IMR-90 (cell line): ENCODE measurements around the gene KIAA0232. TPM values are rescaled to one million over a fixed set of nuclear protein-coding genes. Genes with fewer than 3 reads are reported as not detected.

Experiments used
- ATAC-seq: fragments of 200-7000 bp; cut with Tn5 transposase; 2 replicates; pipeline ENCODE4 v1.9.1; 2020; ENCODE audit warnings: low read depth, mild to moderate bottlenecking, moderate library complexity
- BruUV-seq: library from RNA; stranded (reverse); fragments of 400-500 nt; replicated peaks from 2 replicates; lab custom pipeline; 2021; lab: Mats Ljungman, UMichigan
- CTCF ChIA-PET: fragments of 300-600 bp; formaldehyde crosslinking; extraction: SDS; loops from one replicate; lab custom pipeline; 2021; ENCODE audit warnings: antibody characterized with exemption; lab: Yijun Ruan, JAX
- POLR2A ChIA-PET: fragments of 300-600 bp; sonication (Branson Sonifier 250); formaldehyde crosslinking; loops from one replicate; lab custom pipeline; 2022; ENCODE audit warnings: antibody characterized with exemption; ENCODE audit not compliant: unreplicated experiment; lab: Charles Lee
- DNase-seq: peaks from one replicate; pipeline ENCODE4 v3.0.0; 2013
- H2AFZ ChIP-seq: replicated peaks from 2 replicates; pipeline ENCODE3; 2013; ENCODE audit warnings: low read length, mild to moderate bottlenecking; ENCODE audit not compliant: poor library complexity
- H2AK5ac ChIP-seq: 2 replicates; pipeline ENCODE4 v1.6.1; 2013; ENCODE audit warnings: low read depth, low read length, inconsistent platforms
- H2AK9ac ChIP-seq: replicated peaks from 2 replicates; pipeline ENCODE3; 2013; ENCODE audit warnings: mild to moderate bottlenecking, low read depth, low read length, moderate library complexity; ENCODE audit not compliant: poor library complexity
- H2BK120ac ChIP-seq: 2 replicates; pipeline ENCODE4 v1.6.1; 2013; ENCODE audit warnings: low read depth, low read length, inconsistent platforms
- H2BK15ac ChIP-seq: 3 replicates; pipeline ENCODE4 v1.6.1; 2013; ENCODE audit warnings: low read depth, low read length, inconsistent platforms
- H2BK20ac ChIP-seq: 2 replicates; pipeline ENCODE4 v1.6.1; 2013; ENCODE audit warnings: low read depth, mild to moderate bottlenecking, inconsistent platforms, low read length, moderate library complexity
- H2BK5ac ChIP-seq: 2 replicates; pipeline ENCODE4 v1.6.1; 2013; ENCODE audit warnings: mild to moderate bottlenecking, low read depth, low read length, inconsistent platforms; ENCODE audit not compliant: poor library complexity, severe bottlenecking
- H3K14ac ChIP-seq: replicated peaks from 2 replicates; pipeline ENCODE4 v1.6.1; 2013; ENCODE audit warnings: low read depth, low read length, inconsistent platforms
- H3K18ac ChIP-seq: 2 replicates; pipeline ENCODE4 v1.6.1; 2013; ENCODE audit warnings: low read depth, low read length, control low read depth
- H3K23ac ChIP-seq: 2 replicates; pipeline ENCODE4 v1.6.1; 2013; ENCODE audit warnings: low read depth, low read length, inconsistent platforms
- H3K27ac ChIP-seq: 2 replicates; pipeline ENCODE4 v1.5.1; 2013; ENCODE audit warnings: mild to moderate bottlenecking, control low read depth, low read length; ENCODE audit not compliant: insufficient read depth
- H3K27me3 ChIP-seq: 2 replicates; pipeline ENCODE4 v1.6.1; 2013; ENCODE audit warnings: low read length; ENCODE audit not compliant: control insufficient read depth, insufficient read depth
- H3K36me3 ChIP-seq: 2 replicates; pipeline ENCODE4 v1.6.1; 2013; ENCODE audit warnings: low read length, mixed read lengths; ENCODE audit not compliant: control insufficient read depth, insufficient read depth
- H3K4ac ChIP-seq: 2 replicates; pipeline ENCODE4 v1.6.1; 2013; ENCODE audit warnings: low read depth, low read length, inconsistent platforms
- H3K4me1 ChIP-seq: 2 replicates; pipeline ENCODE4 v1.6.1; 2013; ENCODE audit warnings: low read length, mixed read lengths; ENCODE audit not compliant: control insufficient read depth, insufficient read depth
- H3K4me2 ChIP-seq: 2 replicates; pipeline ENCODE4 v1.6.1; 2013; ENCODE audit warnings: low read depth, mild to moderate bottlenecking, control low read depth, low read length, moderate library complexity
- H3K4me3 ChIP-seq: 2 replicates; pipeline ENCODE4 v1.5.1; 2013; ENCODE audit warnings: low read depth, mild to moderate bottlenecking, control low read depth, low read length, moderate library complexity; ENCODE audit not compliant: insufficient read depth
- H3K56ac ChIP-seq: 2 replicates; pipeline ENCODE4 v1.6.1; 2013; ENCODE audit warnings: low read length, inconsistent platforms; ENCODE audit not compliant: insufficient read depth; ENCODE audit errors: extremely low read depth
- H3K79me1 ChIP-seq, 2 experiments: 2 replicates each; pipeline ENCODE4 v1.6.1; 2013; ENCODE audit warnings: low read length in 2 of 2, inconsistent platforms in 1 of 2, low read depth in 1 of 2
- H3K9ac ChIP-seq: 2 replicates; pipeline ENCODE4 v1.6.1; 2013; ENCODE audit warnings: low read depth, low read length, control low read depth
- H3K9me1 ChIP-seq: 2 replicates; pipeline ENCODE4 v1.6.1; 2013; ENCODE audit warnings: low read length, inconsistent platforms; ENCODE audit not compliant: insufficient read depth
- H3K9me3 ChIP-seq: 2 replicates; pipeline ENCODE4 v1.6.1; 2013; ENCODE audit warnings: low read length; ENCODE audit not compliant: control insufficient read depth, insufficient read depth
- H4K20me1 ChIP-seq: 2 replicates; pipeline ENCODE4 v1.6.1; 2013; ENCODE audit warnings: low read length, inconsistent platforms; ENCODE audit not compliant: insufficient read depth
- H4K5ac ChIP-seq: 2 replicates; pipeline ENCODE4 v1.6.1; 2013; ENCODE audit warnings: mild to moderate bottlenecking, low read depth, low read length, control low read depth
- H4K8ac ChIP-seq, 2 experiments: 2 replicates each; pipeline ENCODE4 v1.6.1; 2013; ENCODE audit warnings: low read depth in 2 of 2, low read length in 2 of 2, control low read depth in 1 of 2, inconsistent platforms in 1 of 2
- H4K91ac ChIP-seq: 2 replicates; pipeline ENCODE4 v1.6.1; 2013; ENCODE audit warnings: low read depth, low read length, inconsistent platforms; ENCODE audit not compliant: insufficient read depth
- MAZ ChIP-seq: IDR thresholded peaks from 2 replicates; pipeline ENCODE4 v1.6.1; 2012; ENCODE audit warnings: low read depth, mild to moderate bottlenecking, low read length, improper control_type of control experiment, moderate library complexity, borderline replicate concordance
- POLR2A ChIP-seq: IDR thresholded peaks from 2 replicates; pipeline ENCODE4 v1.6.1; 2012; ENCODE audit warnings: mild to moderate bottlenecking, low read depth, low read length
- RCOR1 ChIP-seq: IDR thresholded peaks from 2 replicates; pipeline ENCODE4 v1.6.1; 2012; ENCODE audit warnings: mild to moderate bottlenecking, low read length, improper control_type of control experiment; ENCODE audit not compliant: insufficient replicate concordance
- WGBS, 2 experiments: methylation state at CpG; one replicate each; pipeline versions ENCODE4 v1.1.5 to v1.1.7; 2013; ENCODE audit warnings: missing lambda C conversion rate in 2 of 2; ENCODE audit not compliant: insufficient read length in 1 of 2; ENCODE audit errors: extremely low coverage in 2 of 2; 5-methylcytosine and 5-hydroxymethylcytosine counted together
- dilution Hi-C: fragments of 300-500 bp; cut with HindIII; formaldehyde crosslinking; loops from one replicate; pipeline ENCODE4 v1.14.3; 2018; ENCODE audit warnings: low sequenced_read_pairs; ENCODE audit not compliant: unreplicated experiment
- in situ Hi-C: fragments of 300-500 bp; cut with MboI; formaldehyde crosslinking; loops from 3 replicates; pipeline ENCODE4 v1.14.3; 2019; ENCODE audit warnings: low sequenced_read_pairs, inconsistent platforms, mixed read lengths
- intact Hi-C: fragments of 100-400 bp; cut with micrococcal nuclease; formaldehyde crosslinking; loops from 2 replicates; pipeline ENCODE4 v1.10.0; 2022
- polyA plus RNA-seq, 3 experiments: library from polyadenylated mRNA; depleted of rRNA; stranded (reverse); fragments of >200 nt; gene quantifications; 2 replicates each; pipeline ENCODE4 v1.2.3, GENCODE V29; 2012; ENCODE audit warnings: low replicate concordance in 1 of 3
- total RNA-seq: library from RNA; depleted of rRNA; stranded (reverse); fragments of >200 nt; gene quantifications from 2 replicates; pipeline ENCODE4 v1.2.3, GENCODE V29; 2012
- TF ChIP-seq, protein P1 (sequence below): conservative IDR thresholded peaks from 2 replicates; pipeline ENCODE4 v1.5.1; 2012; ENCODE audit warnings: mild to moderate bottlenecking, low read depth, low read length, improper control_type of control experiment

Gene KIAA0232
- total and polyA plus RNA-seq, 2 of the 4 experiments (the other 2 are of a cell fraction): 6.8 to 19.5 TPM

DNA sequence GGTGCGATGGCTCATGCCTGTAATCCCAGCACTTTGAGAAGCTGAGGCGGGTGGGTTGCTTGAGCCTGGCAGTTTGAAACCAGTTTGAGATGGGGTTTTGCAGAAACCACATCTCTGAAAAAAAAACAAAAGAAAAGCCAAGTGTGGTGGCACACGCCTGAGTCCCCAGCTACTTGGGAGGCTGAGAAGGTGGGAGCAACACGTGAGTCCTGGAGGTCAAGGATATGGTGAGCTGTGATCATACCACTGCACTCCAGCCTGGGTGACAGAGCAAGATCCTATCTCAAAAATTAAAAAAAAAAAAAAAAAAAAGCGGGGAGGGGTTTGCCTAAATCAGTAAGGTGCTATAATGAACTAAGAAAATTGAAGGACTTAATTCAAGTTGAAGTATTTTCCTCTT is 68.9 kb downstream of the KIAA0232 start:
- ATAC-seq (no peak), DNase-seq (no peak)
- BruUV-seq: no TSS peak
- Histone ChIP-seq H2AK9ac (no peak overlapping the region), H3K79me1 (peaks cover 31 to 61% of the 10 kb centered on the region in 2 experiments), H2AK5ac (no peak overlapping the region), H3K9me3 (peaks cover 5% of the 10 kb centered on the region), H4K8ac (no peak overlapping the region), H4K20me1 (peaks cover 29% of the 10 kb centered on the region), H3K4me3 (no peak overlapping the region), H2BK20ac (no peak overlapping the region), H3K56ac (no peak overlapping the region), H3K14ac (no peak overlapping the region), H3K4me1 (peaks cover 2% of the 10 kb centered on the region; the same call in 1 of the 2 replicates), H2AFZ (no peak overlapping the region), H4K5ac (no peak overlapping the region), H3K18ac (no peak overlapping the region), H4K91ac (no peak overlapping the region), H3K27ac (no peak overlapping the region), H3K9ac (no peak overlapping the region), H2BK120ac (no peak overlapping the region), H3K36me3 (peaks cover 13% of the 10 kb centered on the region), H2BK15ac (no peak overlapping the region), H3K27me3 (no peaks in the 10 kb centered on the region), H3K4ac (no peak overlapping the region), H3K9me1 (peaks cover 11% of the 10 kb centered on the region), H3K4me2 (no peak overlapping the region), H2BK5ac (no peak overlapping the region), H3K23ac (no peak overlapping the region)
- ChIA-PET POLR2A (no interaction called here), CTCF (interaction anchor here (0.6 kb wide), 1 partner anchor 13 kb away, joined by 3 read pairs; no protein-coding TSS in a partner anchor)
- no CpG with 5 or more reads among the region's 5 CpGs for WGBS, 2 experiments
- in situ Hi-C loops: no loop called here
- no peak for TF ChIP-seq RCOR1
- TF ChIP-seq, protein P1, sequence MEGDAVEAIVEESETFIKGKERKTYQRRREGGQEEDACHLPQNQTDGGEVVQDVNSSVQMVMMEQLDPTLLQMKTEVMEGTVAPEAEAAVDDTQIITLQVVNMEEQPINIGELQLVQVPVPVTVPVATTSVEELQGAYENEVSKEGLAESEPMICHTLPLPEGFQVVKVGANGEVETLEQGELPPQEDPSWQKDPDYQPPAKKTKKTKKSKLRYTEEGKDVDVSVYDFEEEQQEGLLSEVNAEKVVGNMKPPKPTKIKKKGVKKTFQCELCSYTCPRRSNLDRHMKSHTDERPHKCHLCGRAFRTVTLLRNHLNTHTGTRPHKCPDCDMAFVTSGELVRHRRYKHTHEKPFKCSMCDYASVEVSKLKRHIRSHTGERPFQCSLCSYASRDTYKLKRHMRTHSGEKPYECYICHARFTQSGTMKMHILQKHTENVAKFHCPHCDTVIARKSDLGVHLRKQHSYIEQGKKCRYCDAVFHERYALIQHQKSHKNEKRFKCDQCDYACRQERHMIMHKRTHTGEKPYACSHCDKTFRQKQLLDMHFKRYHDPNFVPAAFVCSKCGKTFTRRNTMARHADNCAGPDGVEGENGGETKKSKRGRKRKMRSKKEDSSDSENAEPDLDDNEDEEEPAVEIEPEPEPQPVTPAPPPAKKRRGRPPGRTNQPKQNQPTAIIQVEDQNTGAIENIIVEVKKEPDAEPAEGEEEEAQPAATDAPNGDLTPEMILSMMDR: no peak
- no peak for TF ChIP-seq MAZ
- no peak for TF ChIP-seq POLR2A
- intact Hi-C loops: no loop called here
- dilution Hi-C loops: no loop called here
